Measurements from ENCODE around the gene ABHD12B. TPM values are rescaled to one million over a fixed set of nuclear protein-coding genes. Genes with fewer than 3 reads are reported as not detected.

The ABHD12B gene
- polyA plus RNA-seq, 1 of the 3 experiments (the other 2 are of a cell fraction): not detected

GRCh38 chr14:50943261-50943942, 71.5 kb downstream of the ABHD12B start:
- 72% methylated on average over 22 of the region's 26 CpGs for WGBS (ENCODE audit: low lambda C conversion rate)
- Histone ChIP-seq H3K4me3 (ENCODE audit: low read depth in 2 of 2, low read length in 1 of 2) (peak overlapping the region; percentile 74 to 79), H3K27ac (ENCODE audit: low read depth in 2 of 2, low read length in 1 of 2) (no peak overlapping the region), H3K27me3 (ENCODE audit: insufficient read depth) (no peaks in the 10 kb centered on the region), H3K36me3 (replicated peaks in 1 of 2; ENCODE audit: control insufficient read depth in 1 of 2, insufficient read depth in 2 of 2, low read length in 1 of 2) (no peaks in the 10 kb centered on the region), H3K4me1 (ENCODE audit: control insufficient read depth in 1 of 2, insufficient read depth in 2 of 2, low read depth in 1 of 2, low read length in 1 of 2) (peaks cover 0 to 10% of the 10 kb centered on the region in 2 experiments; a peak in 1 of 4 replicates), H3K4me2 (peak overlapping the region; percentile 77), H4K20me1 (ENCODE audit: insufficient read depth) (no peaks in the 10 kb centered on the region), H3K79me2 (ENCODE audit: insufficient read depth) (no peaks in the 10 kb centered on the region), H3F3A (replicated peaks; ENCODE audit: insufficient read depth) (peaks cover 12% of the 10 kb centered on the region), H3K9me2 (no peaks in the 10 kb centered on the region), H3K9me3 (no peaks in the 10 kb centered on the region), H3K9ac (peak overlapping the region; percentile 77), H2AFZ (ENCODE audit: low read depth) (peak overlapping the region; percentile 99; the same call in 1 of the 2 replicates)
- ChIA-PET POLR2A (no interaction called here), CTCF (interaction anchor here (1.1 to 1.8 kb wide), 3 partner anchors 10 to 276 kb away, joined by 4 to 6 read pairs (median 5); no protein-coding TSS in a partner anchor)
- DNase-seq: no peak
- no peak for TF ChIP-seq GABPA (IDR thresholded peaks at IDR 0.05; ENCODE audit: low read depth)

- Histone ChIP-seq H3K27ac (ENCODE audit: low read depth in 2 of 2, low read length in 1 of 2) (peak within 1 kb of the TSS; percentile 16 to 63; a peak in 3 of 4 replicates), H3K79me2 (ENCODE audit: insufficient read depth) (no peaks in the 10 kb centered on the region), H3K4me1 (ENCODE audit: control insufficient read depth in 1 of 2, insufficient read depth in 2 of 2, low read depth in 1 of 2, low read length in 1 of 2) (peaks cover 0 to 10% of the 10 kb centered on the region in 2 experiments; a peak in 1 of 4 replicates), H3K4me3 (ENCODE audit: low read depth in 2 of 2, low read length in 1 of 2) (peak within 1 kb of the TSS; percentile 74 to 79), H3F3A (replicated peaks; ENCODE audit: insufficient read depth) (peaks cover 12% of the 10 kb centered on the region), H3K27me3 (ENCODE audit: insufficient read depth) (no peaks in the 10 kb centered on the region), H3K9ac (peak within 1 kb of the TSS; percentile 77), H3K9me2 (no peaks in the 10 kb centered on the region), H4K20me1 (ENCODE audit: insufficient read depth) (no peaks in the 10 kb centered on the region), H2AFZ (ENCODE audit: low read depth) (peak within 1 kb of the TSS; percentile 99), H3K4me2 (peak within 1 kb of the TSS; percentile 77), H3K36me3 (replicated peaks in 1 of 2; ENCODE audit: control insufficient read depth in 1 of 2, insufficient read depth in 2 of 2, low read length in 1 of 2) (no peaks in the 10 kb centered on the region), H3K9me3 (no peaks in the 10 kb centered on the region)
- 2% methylated on average over 9 of the region's 74 CpGs for WGBS (ENCODE audit: low lambda C conversion rate)
- POLR2A ChIA-PET: no interaction called here
- peak; percentile 80 for TF ChIP-seq MAX (IDR thresholded peaks at IDR 0.05; ENCODE audit: low read depth)
- TF ChIP-seq POLR2AphosphoS5 (IDR thresholded peaks at IDR 0.05; ENCODE audit: low read depth, low read length): peak; percentile 57; the same call in 1 of the 2 replicates
- peak; percentile 67 for TF ChIP-seq TAF1 (IDR thresholded peaks at IDR 0.05; ENCODE audit: borderline replicate concordance, low read depth, low read length)
- no peak for TF ChIP-seq MXI1 (IDR thresholded peaks at IDR 0.05; ENCODE audit: low read depth, low read length)
- TF ChIP-seq YY1 (IDR thresholded peaks at IDR 0.05; ENCODE audit: low read depth): peak; percentile 53; the same call in 1 of the 2 replicates
- peak; percentile 79 for TF ChIP-seq NRF1 (IDR thresholded peaks at IDR 0.05; ENCODE audit: low read depth, low read length)
- CTCF ChIA-PET: interaction anchor here (0.8 to 1.8 kb wide), 6 partner anchors 9 to 275 kb away, joined by 3 to 6 read pairs (median 4); no protein-coding TSS in a partner anchor
- peak; percentile 84 for DNase-seq
Measured at GRCh38 chr14:50943943-50944646, 72.2 kb downstream of the ABHD12B start, which contains the start of gene PYGL. Gene PYGL (minus strand): TSS chr14:50944483. CDS start chr14:50944403, 80 bp downstream.
